ENCODE data around the gene F12. TPM values are rescaled to one million over a fixed set of nuclear protein-coding genes. Genes with fewer than 3 reads are reported as not detected.

Gene F12
- total RNA-seq, 2 experiments from 2014 or later: 5.1 to 5.9 TPM

- Mint-ChIP-seq H3K9me3 (no peaks in the 10 kb centered on the region), H3K27me3 (no peaks in the 10 kb centered on the region), H3K27ac (peak overlapping the region; percentile 97), H3K4me1 (ENCODE audit: low read depth) (peaks cover 61% of the 10 kb centered on the region), H3K36me3 (peaks cover 64% of the 10 kb centered on the region), H3K4me3 (peak overlapping the region; percentile 97)
- ChIA-PET POLR2A (interaction anchor here (0.6 to 10.6 kb wide), 7 partner anchors 12 to 74 kb away, joined by 3 to 319 read pairs (median 9); partner anchors contain the start of genes PRR7 and RGS14), CTCF (interaction anchor here (1.2 to 15.3 kb wide), 7 partner anchors 13 to 121 kb away, joined by 4 to 220 read pairs (median 42); partner anchors contain the start of genes LMAN2, PFN3 and PRR7)
- intact Hi-C loops (cut with micrococcal nuclease): no loop called here
- no peak for DNase-seq
Measured at GRCh38 chr5:177430972-177431316, 21.6 kb upstream of the F12 start.

GRCh38 chr5:177430140-177430951 is 21.0 kb upstream of the F12 start:
- Mint-ChIP-seq H3K4me1 (ENCODE audit: low read depth) (peaks cover 62% of the 10 kb centered on the region), H3K36me3 (peaks cover 64% of the 10 kb centered on the region), H3K27me3 (no peaks in the 10 kb centered on the region), H3K4me3 (peak overlapping the region; percentile 97), H3K9me3 (no peaks in the 10 kb centered on the region), H3K27ac (peak overlapping the region; percentile 97)
- POLR2A ChIA-PET: interaction anchor here (0.6 to 10.6 kb wide), 9 partner anchors 13 to 112 kb away, joined by 3 to 319 read pairs (median 13); partner anchors contain the start of gene PRR7
- CTCF ChIA-PET: interaction anchor here (1.2 to 15.3 kb wide), 6 partner anchors 14 to 79 kb away, joined by 4 to 220 read pairs (median 71); partner anchors contain the start of genes LMAN2, PFN3 and PRR7
- intact Hi-C loops (cut with micrococcal nuclease): no loop called here
- no peak for DNase-seq

DNA sequence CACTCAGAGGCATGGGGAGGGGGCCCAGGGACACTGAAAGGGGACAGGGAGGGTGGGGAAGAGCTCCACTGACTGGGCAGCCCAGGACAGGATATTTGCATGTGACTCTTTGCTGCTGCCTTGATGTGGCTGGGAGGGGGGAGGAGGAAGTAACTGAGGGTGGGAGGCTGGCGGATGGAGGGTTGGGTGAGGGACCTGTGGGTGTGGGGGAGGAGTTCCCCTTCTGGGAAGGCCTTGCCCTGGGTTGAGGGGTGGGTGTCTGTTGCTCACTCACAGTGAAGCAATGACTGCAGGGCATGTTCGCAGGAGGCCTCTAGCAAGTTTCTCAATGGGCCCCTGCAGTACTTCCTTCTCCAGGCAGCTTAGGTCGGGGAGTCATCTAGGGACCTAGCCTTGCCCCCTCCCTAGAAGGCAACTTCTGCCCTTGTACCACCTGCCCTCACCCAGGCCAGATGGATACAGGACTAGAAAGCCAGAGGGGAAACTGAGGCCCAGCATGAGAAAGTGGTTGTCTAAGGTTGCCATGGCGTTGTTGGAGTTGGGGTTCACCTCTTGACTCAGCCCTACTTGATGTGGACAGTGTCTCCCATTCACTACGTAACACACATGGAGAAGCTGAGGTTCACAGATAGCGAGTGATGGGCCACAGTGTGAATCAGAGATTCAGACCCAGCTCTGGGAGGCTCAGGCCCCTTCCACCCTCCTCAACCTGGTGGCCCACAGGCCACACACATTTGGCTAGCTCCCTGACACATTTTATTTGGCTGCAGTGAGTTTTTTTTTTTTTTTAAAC is 20.1 kb upstream of the F12 start:
- intact Hi-C loops (cut with micrococcal nuclease): loop anchor here (1.0 to 2.0 kb wide), 6 partner anchors 11 to 73 kb away; partner anchors contain the start of gene RGS14
- ChIA-PET CTCF (interaction anchor here (1.3 to 15.3 kb wide), 6 partner anchors 14 to 40 kb away, joined by 3 to 220 read pairs (median 58); partner anchors contain the start of genes PFN3 and PRR7), POLR2A (interaction anchor here (0.6 to 10.6 kb wide), 8 partner anchors 14 to 66 kb away, joined by 3 to 319 read pairs (median 7); partner anchors contain the start of gene PRR7)
- DNase-seq: peak; percentile 97
- Mint-ChIP-seq H3K27ac (peak overlapping the region; percentile 97), H3K4me3 (peak overlapping the region; percentile 97), H3K9me3 (no peaks in the 10 kb centered on the region), H3K36me3 (peaks cover 57% of the 10 kb centered on the region), H3K4me1 (ENCODE audit: low read depth) (peaks cover 62% of the 10 kb centered on the region), H3K27me3 (no peaks in the 10 kb centered on the region)

DNA sequence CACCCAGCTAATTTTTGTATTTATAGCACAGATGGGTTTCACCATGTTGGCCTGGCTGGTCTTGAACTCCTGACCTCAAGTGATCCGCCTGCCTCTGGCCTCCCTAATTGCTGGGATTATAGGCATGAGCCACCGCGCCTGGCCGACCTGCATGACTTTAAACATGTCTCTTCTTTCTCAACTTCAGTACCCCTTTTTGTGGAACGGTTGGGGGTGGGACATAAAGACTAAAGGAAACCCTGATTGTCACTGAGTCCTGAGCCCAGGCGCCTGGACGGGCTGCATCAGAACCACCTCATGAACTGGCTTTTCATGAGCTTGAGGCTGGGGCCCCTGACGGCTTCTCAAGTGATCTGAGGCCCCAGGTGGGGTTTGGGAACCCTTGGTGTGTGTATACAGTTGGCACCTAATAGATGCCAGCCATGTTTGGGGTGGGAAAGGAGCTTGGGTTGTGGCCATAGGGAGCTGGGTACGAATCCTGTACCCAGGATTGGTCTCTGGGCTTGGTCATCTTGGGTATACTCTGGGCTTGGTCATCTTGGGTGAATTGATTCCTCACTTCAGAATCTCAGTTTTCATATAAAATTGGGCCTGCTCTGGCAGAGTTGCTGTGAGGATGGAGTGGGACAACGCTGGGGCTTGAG is 19.3 kb upstream of the F12 start:
- intact Hi-C loops (cut with micrococcal nuclease): loop anchor here (1.0 to 2.0 kb wide), 6 partner anchors 12 to 72 kb away; partner anchors contain the start of gene RGS14

GRCh38 chr5:177427919-177428573 is 18.7 kb upstream of the F12 start:
- ChIA-PET POLR2A (interaction anchor here (1.1 to 10.6 kb wide), 6 partner anchors 15 to 64 kb away, joined by 4 to 319 read pairs (median 10); partner anchors contain the start of gene PRR7), CTCF (interaction anchor here (1.2 to 15.3 kb wide), 6 partner anchors 16 to 110 kb away, joined by 3 to 220 read pairs (median 58); partner anchors contain the start of genes PFN3 and PRR7)
- no peaks in the 10 kb centered on the region for H3K27me3 Mint-ChIP-seq
- peak; percentile 66 for DNase-seq
- intact Hi-C loops (cut with micrococcal nuclease): loop anchor here (2.0 kb wide), 4 partner anchors 15 to 891 kb away; partner anchors contain the start of genes RGS14 and RNF44
- peak overlapping the region; percentile 97 for H3K4me3 Mint-ChIP-seq
- H3K9me3 Mint-ChIP-seq: no peaks in the 10 kb centered on the region
- H3K4me1 Mint-ChIP-seq (ENCODE audit: low read depth): peaks cover 53% of the 10 kb centered on the region
- H3K27ac Mint-ChIP-seq: peak overlapping the region; percentile 97
- peaks cover 46% of the 10 kb centered on the region for H3K36me3 Mint-ChIP-seq

More for the DNA sequence above, 19.3 kb upstream of the F12 start:
- H3K27ac Mint-ChIP-seq: peak overlapping the region; percentile 97
- no peaks in the 10 kb centered on the region for H3K27me3 Mint-ChIP-seq
- H3K36me3 Mint-ChIP-seq: peaks cover 50% of the 10 kb centered on the region
- H3K4me1 Mint-ChIP-seq (ENCODE audit: low read depth): peaks cover 58% of the 10 kb centered on the region
- H3K9me3 Mint-ChIP-seq: no peaks in the 10 kb centered on the region
- ChIA-PET CTCF (interaction anchor here (1.3 to 15.3 kb wide), 6 partner anchors 15 to 39 kb away, joined by 3 to 220 read pairs (median 58); partner anchors contain the start of genes PFN3 and PRR7), POLR2A (interaction anchor here (0.9 to 10.6 kb wide), 7 partner anchors 15 to 64 kb away, joined by 3 to 319 read pairs (median 8); partner anchors contain the start of gene PRR7)
- H3K4me3 Mint-ChIP-seq: peak overlapping the region; percentile 97
- DNase-seq: peak; percentile 30

DNA sequence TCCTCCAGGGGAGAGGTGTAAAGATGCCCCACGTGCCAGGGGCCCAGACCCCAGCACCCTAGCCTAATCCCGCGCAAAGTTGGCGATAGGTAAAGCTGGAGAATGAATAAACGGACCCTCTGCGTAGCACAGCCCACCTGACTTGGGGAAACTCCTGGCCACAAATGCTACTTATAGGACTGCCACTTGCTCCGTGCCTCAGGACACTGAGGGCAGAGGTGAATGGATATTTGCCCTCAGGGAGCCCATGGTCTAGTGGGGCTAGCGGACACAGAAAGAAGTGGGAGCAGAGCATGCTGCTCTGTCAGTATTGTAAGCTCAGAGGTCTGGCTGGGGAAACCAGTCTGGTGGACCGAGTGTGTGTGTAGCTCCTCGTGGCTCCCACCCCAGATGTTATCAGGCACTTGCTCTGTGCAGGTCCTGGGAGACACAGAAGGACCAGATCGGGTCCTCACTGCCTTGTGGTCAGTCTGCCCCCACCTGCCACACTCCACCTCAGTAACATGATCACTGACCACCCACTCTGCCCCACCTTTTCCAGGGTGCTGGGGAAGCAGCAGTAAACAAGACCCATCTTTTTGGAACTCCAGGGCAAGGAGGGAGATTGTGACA is 18.0 kb upstream of the F12 start:
- H3K36me3 Mint-ChIP-seq: peaks cover 42% of the 10 kb centered on the region
- ChIA-PET POLR2A (interaction anchor here (0.7 to 10.6 kb wide), 10 partner anchors 14 to 890 kb away, joined by 3 to 319 read pairs (median 10); partner anchors contain the start of genes LMAN2, PRR7 and RNF44), CTCF (interaction anchor here (1.2 to 15.3 kb wide), 7 partner anchors 17 to 109 kb away, joined by 3 to 220 read pairs (median 22); partner anchors contain the start of genes PFN3 and PRR7)
- H3K9me3 Mint-ChIP-seq: no peaks in the 10 kb centered on the region
- H3K4me1 Mint-ChIP-seq (ENCODE audit: low read depth): peaks cover 48% of the 10 kb centered on the region
- peak overlapping the region; percentile 97 for H3K27ac Mint-ChIP-seq
- peak; percentile 43 for DNase-seq
- intact Hi-C loops (cut with micrococcal nuclease): loop anchor here (2.0 kb wide), 2 partner anchors 15 to 891 kb away; partner anchors contain the start of gene RNF44
- no peaks in the 10 kb centered on the region for H3K27me3 Mint-ChIP-seq
- H3K4me3 Mint-ChIP-seq: peak overlapping the region; percentile 97

DNA sequence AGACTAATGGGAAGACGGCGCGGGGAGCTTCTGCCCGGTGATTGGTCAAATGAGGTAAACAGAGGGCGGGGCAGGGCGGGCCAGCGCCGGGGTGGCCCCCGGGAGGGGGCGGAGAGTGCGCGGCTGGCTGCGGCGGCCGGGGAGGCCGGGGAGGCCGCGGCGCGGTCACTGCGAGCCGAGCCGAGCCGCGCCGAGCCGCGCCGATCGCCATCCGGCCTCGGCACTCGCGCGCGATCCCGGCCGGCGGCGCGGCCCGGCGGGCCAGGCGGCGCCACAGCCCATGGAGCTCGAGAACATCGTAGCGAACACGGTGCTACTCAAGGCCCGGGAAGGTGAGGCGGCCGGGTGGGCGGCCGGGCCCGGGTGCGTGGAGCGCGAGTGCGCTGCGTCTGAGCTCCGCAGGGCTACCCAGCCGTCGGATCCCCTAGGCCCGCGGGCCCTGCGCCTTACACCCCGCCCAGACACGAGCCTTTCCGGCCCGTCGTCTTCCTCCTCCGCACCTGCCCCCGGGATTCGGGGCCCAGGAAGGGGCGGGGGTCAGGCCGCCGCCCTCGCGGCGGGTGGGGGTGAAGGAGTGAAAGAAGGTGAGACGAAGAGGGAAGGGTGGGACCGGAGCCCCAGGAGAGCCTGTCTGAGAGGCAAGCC is 17.3 kb upstream of the F12 start, which contains the start of gene GRK6:
Gene GRK6 (plus strand): TSS at position 111 of the 645 bp plus-strand sequence. CDS start 170 bp downstream, at position 281.
- Mint-ChIP-seq H3K4me1 (ENCODE audit: low read depth) (peaks cover 42% of the 10 kb centered on the region), H3K9me3 (no peaks in the 10 kb centered on the region), H3K4me3 (peak within 1 kb of the TSS; percentile 97), H3K27me3 (no peaks in the 10 kb centered on the region), H3K27ac (peak within 1 kb of the TSS; percentile 97), H3K36me3 (peaks cover 36% of the 10 kb centered on the region)
- intact Hi-C loops (cut with micrococcal nuclease): loop anchor here (1.0 to 2.0 kb wide), 7 partner anchors 8 to 890 kb away; partner anchors contain the start of genes PDLIM7 and RNF44
- CTCF ChIA-PET: interaction anchor here (0.7 to 15.3 kb wide), 8 partner anchors 17 to 117 kb away, joined by 3 to 220 read pairs (median 16); partner anchors contain the start of genes F12, PFN3 and PRR7
- POLR2A ChIA-PET: interaction anchor here (0.6 to 10.6 kb wide), 16 partner anchors 11 to 889 kb away, joined by 3 to 319 read pairs (median 6); partner anchors contain the start of genes LMAN2, MXD3, PRR7 and RNF44
- DNase-seq: peak; percentile 82

DNA sequence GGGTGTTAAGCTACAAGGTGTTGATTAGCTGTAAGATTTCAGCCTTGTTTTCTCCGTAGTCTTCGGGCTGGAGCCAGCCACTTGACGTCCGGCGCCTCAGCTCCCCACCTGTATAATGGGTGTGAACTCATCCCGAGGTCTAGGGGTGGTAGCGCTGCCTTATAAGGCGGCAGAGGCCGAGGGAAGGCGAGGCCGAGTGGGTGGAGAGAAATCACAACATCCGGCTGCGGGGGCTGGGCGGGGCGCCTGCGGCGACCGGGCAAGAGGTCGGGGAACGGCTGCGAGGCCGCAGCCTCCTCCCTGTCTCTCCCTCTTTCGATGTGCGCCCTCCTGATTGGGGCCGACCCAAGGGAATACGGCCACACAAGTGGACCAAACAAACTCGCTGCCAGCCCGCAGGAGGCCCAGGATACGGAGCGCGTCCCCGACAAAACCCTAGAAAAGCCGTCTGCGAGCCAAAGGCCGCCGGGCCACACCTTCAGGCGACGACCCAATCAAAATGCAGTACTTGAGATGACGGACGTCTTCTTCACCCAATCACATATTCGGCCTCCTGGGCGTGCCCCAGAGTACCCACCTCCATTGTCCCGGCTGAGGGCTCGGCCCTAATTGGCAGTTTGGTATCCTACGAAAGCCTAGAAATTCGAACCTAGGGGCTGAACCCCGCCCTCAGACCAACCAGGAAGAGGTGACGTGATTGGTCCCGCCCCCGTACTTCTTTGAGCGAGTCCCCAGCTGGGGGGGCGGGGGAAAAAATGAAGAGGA is 16.6 kb upstream of the F12 start:
- Mint-ChIP-seq H3K27ac (peak overlapping the region; percentile 94), H3K27me3 (no peaks in the 10 kb centered on the region), H3K4me3 (peak overlapping the region; percentile 87), H3K36me3 (peaks cover 30% of the 10 kb centered on the region), H3K4me1 (ENCODE audit: low read depth) (peaks cover 35% of the 10 kb centered on the region), H3K9me3 (no peaks in the 10 kb centered on the region)
- intact Hi-C loops (cut with micrococcal nuclease): loop anchor here (1.0 to 2.0 kb wide), 7 partner anchors 8 to 889 kb away; partner anchors contain the start of genes PDLIM7 and RNF44
- peak; percentile 100 for DNase-seq
- ChIA-PET CTCF (interaction anchor here (0.7 to 15.3 kb wide), 8 partner anchors 17 to 116 kb away, joined by 3 to 220 read pairs (median 16); partner anchors contain the start of genes F12, PFN3 and PRR7), POLR2A (interaction anchor here (0.6 to 10.6 kb wide), 14 partner anchors 10 to 888 kb away, joined by 3 to 319 read pairs (median 6); partner anchors contain the start of genes LMAN2, MXD3, PRR7 and RNF44)

All from activated CD4-positive, alpha-beta memory T cell treated with anti-CD3 and anti-CD28 coated beads for 36 hours (primary cell).